GM19452 (cell line): Measurements from ENCODE around the gene FGL2.
"Not testable (repeated sequence)": the region's sequence is repeated elsewhere in the genome, so short reads cannot be mapped to it uniquely, and the experiment has no call there.

Experiments
- ATAC-seq: cut with Tn5 transposase; IDR thresholded peaks from one replicate; pipeline ENCODE4 v1.9.1; 2021; ENCODE audit not compliant: unreplicated experiment

The FGL2 gene

DNA sequence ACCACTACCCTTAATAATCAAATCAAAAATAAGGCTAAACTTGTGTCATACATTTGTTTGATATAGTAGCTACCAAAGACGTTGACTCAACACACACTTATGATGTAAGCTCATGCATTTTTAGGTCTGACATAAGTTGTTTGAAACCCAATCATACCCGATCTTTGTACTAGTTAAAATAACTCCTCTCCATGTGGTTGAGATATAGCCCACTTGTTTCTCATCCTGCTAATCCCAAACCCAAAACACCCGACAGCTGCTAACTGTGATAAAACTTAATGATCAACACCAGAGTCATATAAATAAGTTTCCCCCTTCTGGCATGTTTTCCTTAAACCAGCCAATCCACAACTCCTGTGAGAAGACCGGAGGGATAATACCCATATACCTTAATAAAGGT lies 28.5 kb downstream of the FGL2 start:
- ATAC-seq = not testable (repeated sequence)

DNA sequence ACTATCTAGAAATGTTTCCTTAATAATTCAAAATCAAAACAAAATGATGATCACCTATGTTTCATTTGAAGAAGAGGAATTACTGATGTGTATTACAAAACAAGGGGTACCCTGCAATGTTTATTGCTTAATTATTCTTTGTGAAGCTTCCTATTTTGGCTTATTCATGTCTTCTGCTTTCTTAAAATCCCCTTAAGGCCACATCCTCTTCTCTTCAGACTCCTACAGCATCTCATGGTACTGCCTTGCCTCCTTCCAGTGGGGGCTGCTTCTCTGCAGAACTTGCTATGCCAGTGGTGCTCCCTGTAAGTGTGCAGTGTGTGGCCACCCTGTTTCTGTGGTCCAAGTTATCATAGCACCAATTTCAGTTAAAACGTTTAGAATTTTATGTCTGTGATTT lies 42.2 kb downstream of the FGL2 start:
- ATAC-seq = peak; percentile 72

DNA sequence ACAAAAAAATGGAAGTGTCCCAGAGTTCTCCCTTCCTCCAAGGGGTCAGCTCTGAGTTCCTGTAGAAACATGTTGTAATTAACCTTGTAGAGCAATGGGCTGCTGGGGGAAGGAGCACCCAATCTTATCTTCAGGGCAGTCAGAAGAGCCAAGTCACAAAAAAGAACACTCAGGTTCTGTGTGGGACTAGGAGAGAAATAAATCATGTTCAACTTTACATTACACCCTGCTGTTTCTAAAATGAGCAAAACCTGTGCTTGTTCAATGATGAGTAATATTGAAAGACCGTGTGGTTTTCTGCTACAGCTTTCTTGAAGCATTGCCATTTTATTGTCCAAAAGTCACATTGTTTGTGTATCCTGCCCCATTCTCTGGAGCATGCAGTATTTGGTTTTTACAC lies 42.6 kb downstream of the FGL2 start:
- peak; percentile 79 for ATAC-seq

DNA sequence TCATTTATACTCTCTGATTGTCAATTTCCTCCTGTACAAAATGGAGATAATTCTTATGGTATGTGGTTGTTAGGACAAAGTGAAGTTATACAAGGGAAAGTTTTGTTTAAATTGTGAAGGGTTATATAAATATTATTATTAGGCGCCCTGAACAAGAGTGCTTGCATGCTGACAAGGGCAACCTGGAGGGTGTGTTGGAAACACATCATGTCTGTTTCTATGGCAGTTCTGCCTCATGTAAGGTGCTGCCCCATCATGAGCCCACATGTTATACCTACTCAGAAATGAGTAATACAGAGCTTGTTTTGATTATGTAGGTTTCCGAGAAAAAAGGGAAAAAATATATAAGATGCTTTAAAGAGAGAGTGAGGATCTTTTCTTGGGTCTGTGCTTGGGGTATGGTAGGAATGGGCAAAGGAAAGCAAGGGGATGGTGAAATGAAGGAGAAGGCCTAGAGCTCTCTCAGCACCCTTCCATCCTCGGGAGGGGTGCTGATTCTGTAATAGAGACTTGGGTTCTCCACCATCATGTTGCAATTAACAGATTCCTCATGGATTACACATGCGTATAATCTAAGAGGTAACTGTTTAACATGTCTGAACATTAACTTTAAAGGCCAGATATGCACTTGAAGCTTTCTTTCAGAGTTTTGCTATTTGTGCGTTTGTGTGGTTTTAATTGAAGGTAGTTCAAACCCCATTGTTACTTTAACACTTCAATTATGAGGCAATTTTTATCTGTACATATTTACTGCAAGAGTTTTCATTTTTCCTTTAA lies 43.8 kb downstream of the FGL2 start:
- not testable (repeated sequence) for ATAC-seq

DNA sequence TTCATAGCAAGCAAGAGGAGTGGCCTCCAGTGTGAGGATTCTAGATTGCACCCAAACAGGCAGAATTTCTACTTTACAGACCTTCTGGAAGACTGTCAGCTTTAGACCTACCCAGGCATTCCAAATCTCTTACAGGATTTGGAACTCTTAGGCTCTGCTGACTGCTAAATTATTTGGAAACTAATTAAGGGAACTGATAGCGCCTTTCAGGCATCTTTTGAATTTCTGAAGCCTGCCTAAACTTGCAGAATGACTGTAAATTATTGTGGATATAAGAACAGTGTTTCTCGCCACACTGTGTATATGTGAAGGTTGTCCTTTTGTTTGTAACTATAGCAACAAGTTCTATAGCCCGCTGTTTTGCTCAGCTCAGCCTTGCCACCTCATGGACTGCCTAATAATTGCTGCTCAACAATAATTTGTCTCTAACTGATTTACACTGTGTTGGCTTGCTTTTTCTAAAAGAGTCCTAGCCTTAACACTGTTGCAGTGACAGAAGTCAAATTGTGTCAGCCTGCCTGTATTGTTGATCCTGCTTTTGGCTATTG lies 44.6 kb downstream of the FGL2 start:
- ATAC-seq = peak; percentile 45

DNA sequence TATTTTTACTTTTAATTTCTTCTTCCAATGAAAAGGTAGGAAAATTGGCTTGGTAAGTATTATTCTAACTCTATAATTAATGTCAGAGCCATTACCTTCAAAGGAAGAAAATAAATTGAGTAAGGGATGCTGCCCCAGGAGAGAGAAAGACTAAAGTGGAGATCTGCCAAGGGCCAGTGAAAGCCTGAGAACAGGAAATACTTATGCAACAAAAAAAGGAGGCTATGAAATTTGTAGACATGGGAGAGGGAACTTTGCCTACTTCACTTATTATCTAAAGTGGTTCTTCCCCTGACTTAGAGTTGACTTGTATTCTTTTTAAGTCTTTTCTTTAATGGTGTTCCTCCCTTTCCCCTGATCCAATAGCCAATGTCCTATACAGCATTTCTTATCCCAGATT lies 47.4 kb downstream of the FGL2 start:
- ATAC-seq = not testable (repeated sequence)
